ENCODE results near the gene GPA33.

Gene GPA33

GRCh38 chr1:167117225-167117624 lies 27.0 kb upstream of the GPA33 start:
- no peak for DNase-seq

DNA sequence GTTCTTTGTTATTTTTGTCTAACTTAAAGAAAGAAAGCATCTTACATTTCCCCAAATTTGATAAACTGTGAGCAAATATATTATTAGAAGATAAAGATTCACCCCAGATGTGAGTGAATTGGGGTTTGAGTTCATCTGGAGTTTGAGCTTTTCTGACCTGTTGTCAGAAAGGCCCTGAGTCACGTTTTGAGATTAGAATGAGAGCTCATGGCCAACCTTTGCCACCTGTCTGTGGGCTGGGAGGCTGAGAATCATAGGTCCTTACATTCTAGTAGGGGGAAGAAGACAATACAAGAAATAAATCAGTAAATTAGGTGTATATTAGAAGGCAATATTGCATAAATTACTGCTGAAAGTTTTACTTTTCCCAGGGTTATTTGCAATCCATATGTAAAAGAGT lies 26.0 kb upstream of the GPA33 start:
- no peak for DNase-seq

GRCh38 chr1:167115655-167116054 lies 25.5 kb upstream of the GPA33 start:
- DNase-seq, result no peak

GRCh38 chr1:167114725-167115124 lies 24.5 kb upstream of the GPA33 start:
- DNase-seq, result no peak

DNA sequence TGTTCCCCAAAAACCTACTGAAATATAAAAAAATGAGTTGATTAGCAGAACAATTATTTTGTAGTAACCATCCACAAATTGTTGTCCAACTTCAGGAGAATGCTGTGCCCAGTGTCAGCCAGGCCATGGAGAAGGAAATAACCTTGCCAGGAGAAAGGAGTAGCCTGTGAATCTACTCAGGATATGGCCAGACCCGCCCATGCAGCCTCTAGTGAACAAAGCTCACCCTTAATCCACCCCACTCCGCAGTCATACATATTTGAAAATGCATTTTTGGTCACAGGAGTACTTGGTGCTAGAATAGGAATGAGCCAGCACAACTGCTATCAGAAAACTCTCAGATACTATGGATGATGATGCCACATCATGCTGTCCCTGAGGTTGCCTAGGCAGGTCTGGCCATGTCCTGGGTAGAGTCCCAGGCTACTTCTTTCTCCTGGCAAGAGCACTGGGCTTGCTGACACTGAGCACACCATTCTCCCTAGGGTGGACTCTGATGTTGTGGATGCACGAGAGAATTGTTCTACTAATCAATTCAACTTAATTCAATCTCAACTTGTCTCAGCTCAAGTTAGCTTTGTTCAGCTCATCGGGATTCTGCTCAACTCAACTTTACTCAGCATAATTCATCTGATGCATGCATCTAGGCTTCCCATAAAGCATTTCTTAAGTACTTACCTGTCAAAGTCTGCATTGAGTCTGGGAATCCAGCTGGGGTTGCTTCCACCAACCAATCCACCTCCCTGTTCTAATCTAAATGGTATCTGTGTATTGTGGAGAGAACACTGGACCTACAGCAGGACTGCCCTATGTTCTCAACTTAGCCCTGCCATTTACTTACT lies 21.9 kb upstream of the GPA33 start:
- DNase-seq, result no peak

- peak; percentile 42 for DNase-seq
Measured at GRCh38 chr1:167110586-167110985, 20.4 kb upstream of the GPA33 start.

GRCh38 chr1:167109125-167109524 lies 18.9 kb upstream of the GPA33 start:
- DNase-seq, result no peak

DNA sequence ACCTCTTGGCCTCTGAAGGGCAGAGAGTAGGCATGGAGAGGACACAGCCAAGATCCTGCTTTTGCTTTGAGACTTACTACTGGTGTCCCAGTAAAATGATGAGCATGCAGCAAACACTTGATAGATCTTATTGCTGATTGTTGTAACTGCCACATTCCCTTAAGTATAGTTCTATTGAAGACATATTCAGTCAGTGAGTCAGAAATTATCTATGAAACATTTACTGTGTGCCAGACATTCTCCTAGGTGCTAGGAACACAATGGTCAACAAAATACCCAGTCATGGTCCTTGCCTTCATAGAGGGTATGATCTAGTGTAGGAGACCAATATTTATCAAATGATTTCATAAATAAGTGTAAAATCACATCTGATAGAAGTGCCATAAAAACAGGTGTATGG lies 17.3 kb upstream of the GPA33 start:
- no peak for DNase-seq

DNA sequence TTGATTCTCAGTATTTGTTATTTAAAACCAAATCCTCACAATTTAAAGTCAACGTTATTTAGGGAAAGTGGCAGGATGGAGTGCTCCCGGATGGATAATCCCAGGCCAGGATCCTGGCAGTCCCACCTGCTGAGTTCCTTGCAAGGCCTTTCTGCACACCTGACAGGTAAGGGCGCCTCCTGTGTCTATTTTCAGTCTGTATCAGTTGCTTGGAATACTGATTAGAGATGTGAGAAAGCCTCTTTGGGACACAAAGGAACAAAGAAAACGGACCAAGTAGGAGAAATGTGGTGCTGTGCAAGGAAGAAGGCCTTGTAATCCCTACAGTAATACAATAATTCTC lies 15.9 kb upstream of the GPA33 start:
- no peak for DNase-seq

GRCh38 chr1:167105271-167106118 lies 15.3 kb upstream of the GPA33 start:
- no peak for DNase-seq

DNA sequence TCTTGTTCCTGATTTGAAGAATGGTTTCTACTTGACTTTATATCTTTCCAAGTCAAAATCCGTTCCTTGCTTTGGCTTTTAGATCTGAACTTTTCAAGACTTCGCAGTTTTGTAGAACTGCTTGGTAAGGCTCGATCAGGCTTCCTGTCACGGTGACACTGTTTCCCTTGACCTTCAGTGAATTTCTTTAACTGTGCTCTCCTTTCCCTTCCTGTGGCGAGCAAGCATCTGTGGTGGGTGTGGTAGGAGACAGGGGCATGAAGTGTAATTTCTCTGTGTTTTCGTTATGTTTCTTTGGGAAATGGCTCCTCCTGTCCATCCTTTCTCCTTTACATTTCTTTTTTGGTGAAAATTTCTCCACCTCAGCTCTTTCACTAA lies 14.1 kb upstream of the GPA33 start:
- no peak for DNase-seq

- no peak for DNase-seq
Measured at GRCh38 chr1:167102906-167103573, 12.9 kb upstream of the GPA33 start.

GRCh38 chr1:167101754-167102153 lies 11.6 kb upstream of the GPA33 start:
- DNase-seq, result no peak

GRCh38 chr1:167100730-167101129 lies 10.6 kb upstream of the GPA33 start:
- no peak for DNase-seq

GRCh38 chr1:167099851-167100250 lies 9.7 kb upstream of the GPA33 start:
- DNase-seq, result no peak

DNA sequence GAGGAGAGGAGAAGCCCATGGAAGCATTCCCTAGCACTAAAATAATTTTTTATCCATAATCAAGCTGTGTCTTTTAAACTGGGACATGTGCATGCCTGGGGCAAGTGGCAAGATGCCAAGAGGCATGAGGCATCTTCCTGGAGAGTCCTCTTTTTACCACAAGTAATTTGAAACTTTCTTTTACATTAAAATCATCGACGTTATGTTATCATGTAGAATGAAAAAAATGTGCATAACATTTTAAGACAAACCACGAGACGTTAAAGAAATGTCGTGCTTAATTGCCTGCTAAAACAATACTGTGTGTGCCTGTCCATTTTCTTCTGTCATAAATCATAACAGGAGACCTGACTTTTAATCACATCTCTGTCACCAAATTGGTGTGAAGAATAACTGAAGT lies 5.2 kb upstream of the GPA33 start:
- no peak for DNase-seq

DNA sequence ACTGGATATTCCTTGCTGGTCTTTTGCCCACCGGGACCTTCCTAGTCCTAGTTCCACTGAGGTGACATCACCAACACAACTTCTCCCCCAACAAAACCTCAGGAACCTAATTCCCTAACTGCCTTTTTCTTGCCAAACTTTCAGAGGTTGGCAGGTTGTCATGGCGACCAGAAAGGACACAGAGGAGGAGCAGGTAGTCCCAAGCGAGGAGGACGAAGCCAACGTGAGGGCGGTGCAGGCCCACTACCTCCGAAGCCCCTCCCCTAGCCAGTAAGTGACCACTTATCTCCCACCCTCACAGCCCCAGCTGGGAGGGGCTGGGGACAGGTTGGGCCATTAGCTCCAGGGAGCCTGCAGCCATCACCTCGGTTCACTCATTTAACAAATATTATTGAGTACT lies 4.5 kb upstream of the GPA33 start:
- DNase-seq, result no peak

DNA sequence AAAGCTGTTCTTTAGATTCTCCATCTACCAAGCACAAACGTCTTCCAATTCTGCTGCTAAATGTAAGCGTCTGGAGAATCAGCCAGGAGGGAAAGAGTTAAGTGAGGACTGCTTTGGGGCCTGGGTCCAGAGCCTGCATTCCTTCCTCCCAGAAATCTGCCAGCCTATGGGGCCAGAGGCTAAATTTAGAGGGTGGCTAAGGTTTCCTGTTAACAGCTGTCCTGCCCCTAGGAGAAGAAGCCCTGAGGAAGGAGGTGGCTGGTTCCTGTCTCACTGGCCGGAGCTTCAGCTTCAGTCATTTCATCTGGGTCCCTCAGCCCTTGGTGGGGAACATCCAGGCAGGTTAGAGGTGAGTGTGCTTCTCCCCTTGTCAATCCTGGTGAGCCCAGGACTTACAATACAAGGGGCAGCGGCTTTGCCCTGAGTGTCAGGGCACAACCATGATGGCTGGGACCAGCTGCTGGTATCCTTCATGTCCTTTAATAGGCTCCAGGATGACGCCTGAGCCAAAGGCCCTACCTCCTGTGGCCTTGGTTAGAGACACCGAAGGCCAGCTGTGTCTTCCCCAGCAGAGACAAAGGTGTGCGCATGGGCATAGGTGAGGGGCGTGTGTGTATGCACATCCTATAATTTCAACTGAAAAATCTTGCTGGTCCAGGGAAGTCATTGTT lies 3.8 kb upstream of the GPA33 start, which contains the start of gene STYXL2:
Gene STYXL2, plus strand, starts transcription at position 230 of the 671 bp plus-strand sequence. CDS start 775 bp downstream, outside the sequence.
- no peak for DNase-seq

DNA sequence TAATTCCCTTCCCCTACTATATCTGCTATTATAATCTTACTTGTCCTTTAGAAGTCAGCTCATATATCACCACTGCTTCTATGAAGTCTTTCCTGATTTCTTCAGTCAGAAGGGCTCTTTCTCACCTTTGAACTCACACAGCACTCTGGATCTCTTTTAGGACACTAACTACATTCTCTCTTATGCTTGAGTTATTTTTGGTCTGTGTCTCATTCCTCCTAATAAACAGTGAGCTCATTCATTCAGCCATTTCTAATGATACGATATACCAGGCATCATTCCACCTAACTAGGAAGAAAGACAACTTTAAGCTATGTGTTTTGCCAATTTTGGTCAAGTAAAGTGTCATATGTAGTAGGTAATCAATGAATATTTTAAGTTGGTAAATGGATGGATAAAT lies 2.5 kb upstream of the GPA33 start:
- no peak for DNase-seq

GRCh38 chr1:167089939-167090313 lies 251 bp downstream of the GPA33 start:
- no peak for DNase-seq

DNA sequence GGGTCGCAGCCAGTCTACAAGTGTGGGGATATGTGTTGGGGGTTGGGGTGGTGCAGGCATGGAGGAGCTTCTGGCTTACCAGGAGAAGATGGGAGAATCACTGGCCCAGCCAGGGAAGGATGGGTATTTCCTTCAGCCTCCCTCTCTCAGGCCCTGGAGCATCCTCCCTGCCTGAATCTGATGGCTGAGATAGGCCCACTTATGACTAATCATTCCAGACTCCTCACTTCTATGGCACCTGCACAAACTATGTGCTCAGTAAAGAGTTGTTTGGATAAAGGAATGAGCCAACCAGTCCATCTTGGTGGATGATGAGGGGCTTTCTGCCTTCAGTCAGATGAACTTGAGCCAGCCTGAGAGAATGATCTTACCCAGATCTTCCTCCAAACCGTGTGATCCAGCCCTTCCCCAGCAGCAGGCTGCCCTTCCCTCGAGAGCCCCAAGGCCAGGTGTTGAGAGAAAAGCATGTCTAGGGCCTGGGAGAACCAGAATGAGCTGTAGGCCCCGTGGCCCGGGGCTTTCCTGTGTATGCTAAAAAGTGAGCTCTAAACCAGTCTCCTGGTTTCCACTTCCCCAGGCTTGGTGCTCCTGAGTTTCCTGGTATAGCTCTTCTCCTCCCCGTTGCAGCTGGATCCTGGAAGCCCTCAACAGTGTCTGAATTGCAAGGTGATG lies 1.3 kb downstream of the GPA33 start:
- no peak for DNase-seq

DNA sequence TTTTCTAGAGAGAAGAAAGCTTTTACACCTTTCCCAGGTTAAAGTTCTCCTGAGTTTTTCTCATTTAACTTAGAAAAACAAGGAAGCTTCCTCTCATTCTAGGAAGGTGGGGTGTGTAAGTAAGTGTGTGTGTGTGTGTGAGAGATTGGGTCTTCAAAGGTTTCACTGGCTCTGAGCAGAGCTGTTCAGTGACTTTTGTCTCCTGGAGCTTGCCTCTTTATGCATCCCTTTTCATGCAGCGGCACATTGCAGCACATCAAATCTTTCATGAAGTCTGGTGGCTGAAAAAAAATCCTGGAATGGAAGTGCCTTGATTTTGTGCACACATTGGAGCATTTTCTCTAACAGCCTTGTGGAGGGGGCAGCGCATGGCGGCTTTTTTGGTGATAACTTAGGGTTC lies 3.4 kb downstream of the GPA33 start:
- no peak for DNase-seq

- DNase-seq, result no peak
Measured at GRCh38 chr1:167086033-167086432, 4.1 kb downstream of the GPA33 start.

All from CD4-positive, alpha-beta T cell treated with Interleukin-10 for 1 hour (primary cell).